Activated naive CD4-positive, alpha-beta T cell treated with anti-CD3 and anti-CD28 coated beads, Interleukin-2, amount 50 U/mL, for 16 hours (primary cell): ENCODE data around the gene BORCS6.
A peak's percentile ranks its signal among the peaks of the same experiment; 100 is the strongest.
"Not testable (repeated sequence)": the region's sequence is repeated elsewhere in the genome, so short reads cannot be mapped to it uniquely, and the experiment has no call there.

Experiments used
- DNase-seq: peaks from one replicate; pipeline ENCODE4 v3.0.0-alpha.2; 2020

Gene BORCS6

DNA sequence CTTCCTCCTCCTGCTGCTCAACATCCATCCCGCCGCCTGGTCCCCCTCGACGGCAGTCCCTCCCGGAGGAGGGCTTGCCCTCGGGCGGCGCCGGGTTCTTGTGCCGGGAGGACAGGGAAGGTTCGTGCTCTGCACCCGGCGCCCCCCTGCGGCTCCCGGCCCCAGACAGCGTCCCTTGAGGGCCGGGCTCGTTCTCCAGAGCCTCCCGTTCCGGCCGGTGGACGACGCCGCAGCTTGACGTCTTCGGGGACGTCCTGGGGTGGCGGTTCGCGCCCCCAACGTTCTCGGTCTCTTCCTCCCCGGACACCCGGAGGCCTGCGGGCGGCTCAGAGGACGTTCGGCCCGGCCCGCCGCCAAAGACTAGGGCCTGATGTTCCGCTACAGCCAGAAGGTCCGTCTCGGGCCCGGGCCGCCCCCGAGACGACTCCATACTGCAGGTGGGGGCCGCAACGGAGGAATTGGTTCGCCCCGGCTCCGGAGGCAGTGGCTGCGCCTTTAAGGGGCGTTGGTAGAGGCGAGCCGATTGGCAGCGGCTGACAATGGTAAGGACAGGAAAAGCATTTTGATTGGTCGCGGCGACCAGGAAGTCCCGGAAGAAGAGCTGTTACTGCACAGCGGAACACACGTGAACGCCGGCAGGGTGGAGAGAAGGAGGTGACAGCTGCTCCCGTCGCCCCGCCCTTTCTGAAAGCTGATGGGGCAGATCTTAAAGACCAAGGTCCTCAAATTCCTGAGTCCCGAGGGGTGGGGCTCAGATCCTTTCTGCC, at the start of gene BORCS6:
TSS of gene BORCS6 (minus strand) at position 470 of the 767 bp plus-strand sequence. CDS start at position 430, 40 bp downstream.
- peak; percentile 94 for DNase-seq

DNA sequence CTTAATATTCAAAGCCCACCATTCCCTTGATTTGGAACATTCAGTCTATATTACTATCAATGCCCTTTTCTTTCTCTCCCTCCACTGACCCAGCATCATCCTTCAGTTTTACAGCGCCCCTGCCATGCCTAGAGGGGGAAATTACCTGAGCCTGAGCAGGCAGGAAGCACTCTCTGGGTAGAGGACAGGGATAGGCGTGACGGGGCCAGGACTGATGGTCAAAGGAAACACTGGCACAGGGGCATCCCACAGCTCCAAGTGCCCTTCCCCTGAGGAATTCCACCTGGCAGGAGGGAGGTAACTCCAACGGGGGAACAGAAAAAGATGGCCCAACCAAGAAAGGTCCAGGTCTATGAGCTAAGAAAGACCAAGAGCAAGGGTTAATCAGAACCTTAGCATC, 47.9 kb upstream of the BORCS6 start:
- no peak for DNase-seq

GRCh38 chr17:8237175-8237574, 47.2 kb upstream of the BORCS6 start:
- DNase-seq: no peak

GRCh38 chr17:8235676-8236075, 45.7 kb upstream of the BORCS6 start:
- no peak for DNase-seq

- no peak for DNase-seq
Measured at GRCh38 chr17:8234361-8235270, 44.6 kb upstream of the BORCS6 start.

- DNase-seq: no peak
Measured at GRCh38 chr17:8231701-8232100, 41.7 kb upstream of the BORCS6 start.

GRCh38 chr17:8227238-8227581, 37.2 kb upstream of the BORCS6 start:
- DNase-seq: no peak

DNA sequence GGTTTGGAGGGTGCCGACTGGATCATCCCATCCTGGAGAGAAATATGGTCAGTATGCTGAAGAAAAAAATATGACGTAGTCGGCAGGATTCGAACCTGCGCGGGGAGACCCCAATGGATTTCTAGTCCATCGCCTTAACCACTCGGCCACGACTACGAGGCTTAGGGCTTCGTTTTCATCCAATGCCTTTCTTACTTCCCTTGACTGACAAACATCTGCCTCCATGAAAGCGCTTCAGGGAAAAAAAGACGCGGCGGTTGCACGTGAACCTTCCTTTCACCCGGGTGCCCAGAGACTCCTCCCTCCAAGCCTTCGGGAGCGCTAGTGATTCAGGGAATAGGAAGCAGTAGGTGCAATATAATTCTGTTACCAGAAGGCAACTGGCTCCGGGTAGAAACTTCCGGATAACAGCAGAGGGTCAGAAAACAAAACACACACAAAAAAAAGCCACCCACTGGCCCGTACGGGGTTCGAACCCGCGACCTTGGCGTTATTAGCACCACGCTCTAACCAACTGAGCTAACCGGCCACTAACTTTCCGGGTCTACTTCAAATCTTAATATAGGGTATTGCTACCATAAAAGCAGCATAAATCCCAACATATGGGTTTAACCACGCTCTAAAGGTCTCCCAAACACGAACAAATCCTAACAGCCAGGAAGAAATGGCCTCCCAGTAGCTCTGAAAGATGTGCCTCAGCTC, 36.7 kb upstream of the BORCS6 start:
- DNase-seq: peak; percentile 33

GRCh38 chr17:8225813-8226535, 36.0 kb upstream of the BORCS6 start:
- DNase-seq: peak; percentile 68

DNA sequence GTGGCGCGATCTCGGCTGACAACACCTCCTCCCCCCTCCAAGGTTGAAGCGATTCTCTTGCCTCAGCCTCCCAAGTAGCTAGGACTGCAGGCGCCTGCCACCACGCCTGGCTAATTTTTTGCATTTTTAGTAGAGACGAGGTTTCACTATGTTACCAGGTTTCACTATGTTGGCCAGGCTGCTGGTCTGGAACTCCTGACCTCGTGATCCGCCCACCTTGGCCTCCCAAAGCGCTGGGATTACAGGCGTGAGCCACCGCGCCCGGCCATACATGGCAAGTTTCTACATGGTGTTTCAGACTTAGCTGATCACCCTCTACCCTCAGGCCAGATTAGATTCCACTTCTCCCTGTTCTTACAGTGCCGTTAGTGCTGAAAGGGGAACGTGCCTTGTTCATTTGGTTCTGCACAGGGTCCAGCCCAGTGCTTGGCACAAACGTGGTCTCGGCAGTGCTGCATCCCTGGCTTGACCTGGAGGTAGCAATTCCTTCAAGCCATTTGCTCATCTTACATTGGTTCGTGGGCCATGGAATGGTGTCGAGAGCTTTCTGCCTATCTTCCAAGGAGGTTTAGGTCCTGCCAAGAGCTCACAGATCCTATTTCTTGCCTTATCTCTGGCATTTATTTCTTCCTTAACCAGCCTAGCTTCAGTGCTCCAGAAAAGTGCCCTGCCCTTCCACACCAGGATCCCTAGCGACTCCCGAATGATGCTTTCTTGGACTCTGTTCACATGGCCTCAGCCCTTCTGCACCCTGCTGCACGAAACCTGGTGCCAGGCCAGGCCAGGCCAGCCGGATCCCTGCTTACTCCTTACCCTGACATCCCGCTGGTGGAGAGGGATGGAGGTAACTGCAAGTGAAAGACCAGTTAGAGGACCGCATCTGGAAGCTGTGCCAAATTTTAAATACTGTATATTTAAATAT, 35.2 kb upstream of the BORCS6 start:
- DNase-seq: no peak

GRCh38 chr17:8223356-8224126, 33.6 kb upstream of the BORCS6 start:
- DNase-seq: peak; percentile 62

GRCh38 chr17:8222630-8223355, 32.8 kb upstream of the BORCS6 start:
- peak; percentile 90 for DNase-seq

DNA sequence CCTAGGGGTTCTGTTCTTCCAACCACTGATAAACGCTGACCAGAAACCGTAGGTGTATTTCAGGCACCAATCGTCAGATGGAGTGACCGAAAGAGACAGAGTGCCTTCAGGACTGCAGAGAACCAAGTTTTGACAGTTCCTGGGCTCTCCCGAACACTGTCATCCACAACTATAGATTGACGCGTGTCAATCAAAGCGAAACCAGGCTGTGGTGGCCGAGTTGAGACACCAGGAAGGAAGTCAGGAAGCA, 32.3 kb upstream of the BORCS6 start:
- DNase-seq: no peak

DNA sequence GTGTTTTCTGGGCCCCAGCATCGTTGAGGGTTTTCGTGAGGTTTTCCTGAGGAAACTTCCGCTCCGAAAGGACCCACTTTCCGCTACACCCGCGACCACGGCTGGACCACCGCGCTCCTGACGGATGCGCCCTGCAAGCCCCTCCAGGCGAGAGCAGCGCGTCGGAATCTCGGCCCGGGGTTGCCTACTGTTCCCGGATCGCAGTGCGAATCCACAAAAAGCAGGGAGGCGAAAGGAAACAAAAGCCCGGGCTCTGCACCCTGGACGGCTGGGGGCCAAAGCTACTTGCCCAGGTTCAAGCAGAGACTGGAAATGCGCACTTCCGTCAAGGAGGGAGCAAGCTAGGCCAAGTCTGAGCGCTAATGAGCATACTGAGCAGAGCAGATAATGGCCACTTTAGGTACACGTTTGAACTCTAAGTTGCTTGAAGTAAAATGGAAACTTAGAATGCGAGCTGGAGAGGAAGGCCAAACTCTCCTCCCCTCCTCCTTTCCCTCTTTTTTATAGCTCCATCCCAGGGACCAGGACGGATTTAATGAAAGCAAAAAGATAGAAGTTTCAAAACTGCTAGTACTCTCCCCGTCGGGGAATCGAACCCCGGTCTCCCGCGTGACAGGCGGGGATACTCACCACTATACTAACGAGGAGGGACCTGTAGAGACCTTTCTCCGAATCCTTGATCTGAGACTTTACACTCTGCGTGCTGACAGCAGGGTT, 31.8 kb upstream of the BORCS6 start:
- peak; percentile 87 for DNase-seq

- peak; percentile 84 for DNase-seq
Measured at GRCh38 chr17:8220783-8221662, 31.0 kb upstream of the BORCS6 start.

DNA sequence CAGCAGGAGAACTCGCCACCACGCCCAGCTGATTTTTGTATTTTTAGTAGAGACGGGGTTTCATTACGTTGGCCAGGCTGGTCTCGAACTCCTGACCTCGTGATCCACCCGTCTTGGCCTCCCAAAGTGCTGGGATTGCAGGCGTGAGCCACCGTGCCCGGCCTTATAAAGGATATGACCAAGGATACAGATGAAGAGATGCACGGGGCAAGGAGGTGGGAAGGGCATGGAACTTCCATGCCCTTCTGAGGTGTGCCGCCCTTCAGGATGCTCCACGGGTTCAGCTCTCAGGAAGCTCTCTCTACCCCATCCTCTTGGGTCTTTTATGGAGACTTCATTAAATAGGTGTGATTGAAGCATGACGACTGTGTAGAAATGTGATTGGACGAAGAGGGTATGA, 24.0 kb upstream of the BORCS6 start:
- DNase-seq: not testable (repeated sequence)

DNA sequence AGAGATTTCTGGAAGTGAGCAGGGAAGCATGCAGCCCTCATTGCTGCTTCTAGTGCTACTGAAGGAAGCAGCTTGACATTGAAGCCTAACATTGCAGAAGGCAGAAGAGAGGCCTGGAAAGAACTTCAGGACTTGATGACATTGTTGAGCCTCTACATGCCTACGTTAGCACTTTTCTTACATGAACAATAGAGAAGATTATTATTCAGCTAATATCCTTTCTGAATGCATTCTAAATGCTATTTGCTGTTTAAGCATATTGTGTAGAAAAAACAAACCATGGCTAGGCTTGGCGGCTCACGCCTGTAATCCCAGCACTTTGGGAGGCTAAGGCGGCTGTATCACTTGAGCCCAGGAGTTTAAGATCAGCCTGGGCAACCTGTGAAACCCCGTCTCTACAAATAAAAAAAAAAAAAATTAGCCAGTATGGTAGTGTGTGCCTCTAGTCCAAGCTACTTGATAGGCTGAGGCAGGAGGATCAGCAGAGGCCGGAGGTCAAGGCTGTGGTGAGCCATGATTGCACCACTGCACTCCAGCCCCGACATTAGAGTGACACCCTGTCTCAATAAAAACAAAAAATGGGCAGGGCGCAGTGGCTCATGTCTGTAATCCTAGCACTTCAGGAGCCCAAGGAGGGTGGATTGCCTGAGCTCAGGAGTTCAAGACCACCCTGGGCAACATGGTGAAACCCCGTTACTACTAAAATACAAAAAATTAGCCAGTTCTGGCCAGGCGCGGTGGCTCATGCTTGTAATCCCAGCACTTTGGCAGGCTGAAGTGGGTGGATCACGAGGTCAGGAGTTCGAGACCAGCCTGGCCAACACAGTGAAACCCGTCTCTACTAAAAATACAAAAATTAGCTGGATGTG, 22.6 kb upstream of the BORCS6 start:
- no peak for DNase-seq
